PFSK-1 (cell line): ENCODE results near the gene LDB3.

ENCODE experiments used
- POLR2AphosphoS5 ChIP-seq: IDR thresholded peaks from 2 replicates; pipeline ENCODE4 v1.6.1; 2012; ENCODE audit warnings: low read depth, mild to moderate bottlenecking, control low read depth, low read length, moderate library complexity
- REST ChIP-seq, 2 experiments: IDR thresholded peaks; 2 replicates each; pipeline versions ENCODE4 v1.6.1 to v1.8.0; 2011 to 2012; ENCODE audit warnings: low read depth in 2 of 2, low read length in 2 of 2, control low read depth in 1 of 2, inconsistent platforms in 1 of 2, mild to moderate bottlenecking in 1 of 2, moderate library complexity in 1 of 2; ENCODE audit not compliant: insufficient read depth in 1 of 2
- SIN3A ChIP-seq: IDR thresholded peaks from 2 replicates; pipeline ENCODE4 v1.6.1; 2012; ENCODE audit warnings: mild to moderate bottlenecking, low read length, moderate library complexity, borderline replicate concordance; ENCODE audit not compliant: insufficient read depth
- TAF1 ChIP-seq: IDR thresholded peaks from 2 replicates; pipeline ENCODE4 v1.6.1; 2012; ENCODE audit warnings: low read length, control low read depth, borderline replicate concordance; ENCODE audit not compliant: insufficient read depth

- TF ChIP-seq POLR2AphosphoS5 (no peak), REST (IDR thresholded peaks at IDR 0.05; ENCODE audit: insufficient read depth in 1 of 2, low read depth in 2 of 2, low read length in 2 of 2) (no peak), SIN3A (no peak), TAF1 (no peak)
Observed at GRCh38 chr10:86684331-86685097, 16.2 kb downstream of the LDB3 start.
